H9 (cell line): ENCODE measurements around the gene HIC2. TPM values are rescaled to one million over a fixed set of nuclear protein-coding genes. Genes with fewer than 3 reads are reported as not detected.
"Not testable (repeated sequence)": the region's sequence is repeated elsewhere in the genome, so short reads cannot be mapped to it uniquely, and the experiment has no call there.

Experiments
- DNase-seq: peaks from one replicate; pipeline ENCODE4 v3.0.0-alpha.2; 2017
- H2AFZ ChIP-seq: one replicate; pipeline ENCODE4 v1.6.1; 2013; ENCODE audit warnings: mild to moderate bottlenecking, low read length, control low read depth, moderate library complexity
- H2AK5ac ChIP-seq: 2 replicates; pipeline ENCODE4 v1.6.1; 2013; ENCODE audit warnings: low read length, control low read depth, mixed read lengths; ENCODE audit not compliant: insufficient read length
- H2BK120ac ChIP-seq: one replicate; pipeline ENCODE4 v1.6.1; 2013; ENCODE audit warnings: low read depth, mild to moderate bottlenecking, low read length, control low read depth, inconsistent platforms; ENCODE audit not compliant: poor library complexity, severe bottlenecking
- H2BK12ac ChIP-seq: 2 replicates; pipeline ENCODE4 v1.6.1; 2013; ENCODE audit warnings: low read length, control low read depth, mixed read lengths, low read depth; ENCODE audit not compliant: insufficient read length
- H2BK15ac ChIP-seq: 2 replicates; pipeline ENCODE4 v1.6.1; 2013; ENCODE audit warnings: low read depth, low read length, control low read depth
- H2BK20ac ChIP-seq: one replicate; pipeline ENCODE4 v1.6.1; 2013; ENCODE audit warnings: low read depth, mild to moderate bottlenecking, low read length, control low read depth, inconsistent platforms; ENCODE audit not compliant: poor library complexity, severe bottlenecking
- H2BK5ac ChIP-seq: 2 replicates; pipeline ENCODE4 v1.6.1; 2013; ENCODE audit warnings: low read length, control low read depth, mixed read lengths; ENCODE audit not compliant: insufficient read length
- H3K14ac ChIP-seq: 2 replicates; pipeline ENCODE4 v1.6.1; 2013; ENCODE audit warnings: low read length, control low read depth; ENCODE audit not compliant: insufficient read depth
- H3K18ac ChIP-seq: 2 replicates; pipeline ENCODE4 v1.6.1; 2013; ENCODE audit warnings: low read depth, mild to moderate bottlenecking, mixed read lengths, low read length, control low read depth; ENCODE audit not compliant: insufficient read length
- H3K23ac ChIP-seq: 2 replicates; pipeline ENCODE4 v1.6.1; 2013; ENCODE audit warnings: low read length, control low read depth, mixed read lengths, low read depth; ENCODE audit not compliant: insufficient read length
- H3K23me2 ChIP-seq: 2 replicates; pipeline ENCODE4 v1.6.1; 2013; ENCODE audit warnings: low read depth, mild to moderate bottlenecking, mixed read lengths, low read length, control low read depth; ENCODE audit not compliant: insufficient read length, poor library complexity, severe bottlenecking
- H3K27ac ChIP-seq: 2 replicates; pipeline ENCODE4 v1.5.1; 2013; ENCODE audit warnings: low read length, control low read depth, mixed read lengths, low read depth; ENCODE audit not compliant: insufficient read length
- H3K27me3 ChIP-seq: 2 replicates; pipeline ENCODE4 v1.6.1; 2013; ENCODE audit warnings: low read length, control low read depth, inconsistent platforms; ENCODE audit not compliant: insufficient read depth
- H3K4ac ChIP-seq: 2 replicates; pipeline ENCODE4 v1.6.1; 2013; ENCODE audit warnings: low read depth, mild to moderate bottlenecking, control low read depth, inconsistent platforms, low read length, moderate library complexity
- H3K4me1 ChIP-seq: 2 replicates; pipeline ENCODE4 v1.6.1; 2013; ENCODE audit warnings: low read length, control low read depth, inconsistent platforms; ENCODE audit not compliant: insufficient read depth
- H3K4me2 ChIP-seq: 2 replicates; pipeline ENCODE4 v1.6.1; 2013; ENCODE audit warnings: low read length, control low read depth, mixed read lengths; ENCODE audit not compliant: insufficient read length, insufficient read depth
- H3K56ac ChIP-seq: 2 replicates; pipeline ENCODE4 v1.6.1; 2013; ENCODE audit warnings: low read depth, mild to moderate bottlenecking, mixed read lengths, low read length, control low read depth; ENCODE audit not compliant: insufficient read length
- H3K79me1 ChIP-seq: 2 replicates; pipeline ENCODE4 v1.6.1; 2013; ENCODE audit warnings: low read depth, mild to moderate bottlenecking, moderate library complexity, low read length, control low read depth, inconsistent platforms; ENCODE audit not compliant: insufficient read depth, poor library complexity, severe bottlenecking
- H3K79me2 ChIP-seq: 2 replicates; pipeline ENCODE4 v1.6.1; 2013; ENCODE audit warnings: low read length, control low read depth, inconsistent platforms; ENCODE audit not compliant: insufficient read depth
- H3K9ac ChIP-seq: 2 replicates; pipeline ENCODE4 v1.6.1; 2013; ENCODE audit warnings: low read length, control low read depth, mixed read lengths; ENCODE audit not compliant: insufficient read length; ENCODE audit errors: extremely low read depth
- H3K9me3 ChIP-seq: one replicate; pipeline ENCODE4 v1.6.1; 2013; ENCODE audit warnings: low read depth, low read length, inconsistent platforms; ENCODE audit not compliant: control insufficient read depth
- H3T11ph ChIP-seq: one replicate; pipeline ENCODE4 v1.6.1; 2013; ENCODE audit warnings: mild to moderate bottlenecking, low read length, control low read depth, inconsistent platforms
- H4K20me1 ChIP-seq: one replicate; pipeline ENCODE4 v1.6.1; 2013; ENCODE audit not compliant: control insufficient read depth, insufficient read length, insufficient read depth
- H4K5ac ChIP-seq: 2 replicates; pipeline ENCODE4 v1.6.1; 2013; ENCODE audit warnings: low read depth, mild to moderate bottlenecking, mixed read lengths, low read length, control low read depth; ENCODE audit not compliant: insufficient read length
- H4K8ac ChIP-seq: replicated peaks from 2 replicates; pipeline ENCODE4 v1.6.1; 2013; ENCODE audit warnings: low read length, control low read depth, mixed read lengths, low read depth; ENCODE audit not compliant: insufficient read length
- H4K91ac ChIP-seq: 2 replicates; pipeline ENCODE4 v1.6.1; 2013; ENCODE audit warnings: low read depth, mild to moderate bottlenecking, moderate library complexity, mixed read lengths, low read length, control low read depth; ENCODE audit not compliant: insufficient read length
- H3K27ac Mint-ChIP-seq, 3 experiments: 2 replicates in 2 of 3; 3 replicates in 1 of 3; pipeline ENCODE4 v1.8.0; 2020 to 2021; ENCODE audit warnings: mixed read lengths in 3 of 3, mild to moderate bottlenecking in 1 of 3, moderate library complexity in 1 of 3
- H3K27me3 Mint-ChIP-seq: 2 replicates; pipeline ENCODE4 v1.8.0; 2021; ENCODE audit warnings: low read depth, mild to moderate bottlenecking, moderate library complexity, mixed read lengths
- H3K36me3 Mint-ChIP-seq, 3 experiments: 2 replicates in 2 of 3; 3 replicates in 1 of 3; pipeline ENCODE4 v1.8.0; 2020 to 2021; ENCODE audit warnings: low read depth in 3 of 3, mixed read lengths in 3 of 3; ENCODE audit not compliant: insufficient read depth in 1 of 3
- H3K4me1 Mint-ChIP-seq, 2 experiments: 2 replicates each; pipeline ENCODE4 v1.8.0; 2020; ENCODE audit warnings: mixed read lengths in 2 of 2
- H3K4me3 Mint-ChIP-seq, 2 experiments: 2 replicates in 1 of 2; 3 replicates in 1 of 2; pipeline ENCODE4 v1.8.0; 2020 to 2021; ENCODE audit warnings: mild to moderate bottlenecking in 2 of 2, mixed read lengths in 2 of 2, moderate library complexity in 1 of 2
- H3K9me3 Mint-ChIP-seq, 2 experiments: 2 replicates in 1 of 2; 3 replicates in 1 of 2; pipeline ENCODE4 v1.8.0; 2020; ENCODE audit warnings: mild to moderate bottlenecking in 2 of 2, mixed read lengths in 2 of 2, moderate library complexity in 1 of 2
- WGBS: extraction: QIAGEN DNeasy Blood & Tissue Kit; methylation state at CpG from one replicate; pipeline ENCODE4 v1.1.7; 2013; ENCODE audit warnings: missing lambda C conversion rate, low lambda C conversion rate, mixed read lengths; ENCODE audit not compliant: insufficient read length; ENCODE audit errors: extremely low coverage; 5-methylcytosine and 5-hydroxymethylcytosine counted together
- total RNA-seq: library from RNA; stranded (reverse); gene quantifications from 2 replicates; pipeline ENCODE4 v1.2.1, GENCODE V29; 2021

HIC2 gene
- total RNA-seq, 1 experiment from 2014 or later, result 24.9 TPM

DNA sequence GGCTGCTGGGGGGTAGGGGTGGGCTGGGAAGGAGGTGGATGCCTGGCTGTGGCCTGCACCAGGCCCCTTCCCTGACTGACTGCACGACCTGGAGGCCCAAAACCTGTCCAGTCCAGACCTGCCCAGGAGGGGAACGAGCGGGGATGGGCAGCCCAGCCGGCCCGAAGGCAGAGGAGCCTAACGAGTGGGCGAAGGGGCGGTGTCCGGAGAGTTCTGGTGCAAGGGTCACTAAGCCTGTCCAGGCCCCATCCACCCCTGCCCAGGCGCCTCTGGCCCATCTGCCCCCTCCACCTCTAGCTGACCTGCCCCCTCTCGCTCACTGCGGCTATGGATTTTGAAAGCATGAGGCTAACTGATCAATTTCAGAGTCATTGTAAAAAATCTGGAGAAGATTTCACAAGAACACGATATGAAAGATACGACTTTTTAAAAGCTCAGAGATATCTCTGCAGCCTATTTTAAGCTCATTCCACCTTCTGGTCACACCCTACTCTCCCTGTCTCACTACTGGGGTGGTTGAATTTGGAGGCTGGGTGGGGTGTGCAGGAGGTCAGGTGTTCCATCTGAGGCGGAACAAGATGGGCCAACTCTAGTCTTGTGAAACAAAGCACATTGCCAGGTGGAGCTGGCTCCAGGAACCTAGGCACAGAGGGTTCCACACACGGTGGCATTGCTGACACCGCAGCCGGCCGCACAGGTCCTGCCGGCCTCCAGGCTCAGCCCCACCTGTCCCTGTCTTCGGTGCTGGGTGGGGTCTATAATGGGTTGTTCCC is 15.8 kb upstream of the HIC2 start:
- H3T11ph ChIP-seq, H3K23me2 ChIP-seq, H3K4me1 Mint-ChIP-seq, H3K27me3 Mint-ChIP-seq, H3K36me3 Mint-ChIP-seq, DNase-seq, H3K4me1 ChIP-seq, H4K8ac ChIP-seq, H3K4ac ChIP-seq, H3K23ac ChIP-seq, H4K91ac ChIP-seq, H4K20me1 ChIP-seq, H3K56ac ChIP-seq, H2BK15ac ChIP-seq, H3K79me1 ChIP-seq, H3K4me3 Mint-ChIP-seq, H4K5ac ChIP-seq, H2AFZ ChIP-seq, H3K79me2 ChIP-seq, H3K18ac ChIP-seq, H2BK20ac ChIP-seq, H3K14ac ChIP-seq, H2BK12ac ChIP-seq, H2AK5ac ChIP-seq, H3K27me3 ChIP-seq, H2BK120ac ChIP-seq, H3K4me2 ChIP-seq, H3K9me3 Mint-ChIP-seq, H3K27ac Mint-ChIP-seq, H3K9ac ChIP-seq, H3K9me3 ChIP-seq, H2BK5ac ChIP-seq, H3K27ac ChIP-seq: not testable (repeated sequence)
- no CpG with 5 or more reads among the region's 21 CpGs for WGBS

DNA sequence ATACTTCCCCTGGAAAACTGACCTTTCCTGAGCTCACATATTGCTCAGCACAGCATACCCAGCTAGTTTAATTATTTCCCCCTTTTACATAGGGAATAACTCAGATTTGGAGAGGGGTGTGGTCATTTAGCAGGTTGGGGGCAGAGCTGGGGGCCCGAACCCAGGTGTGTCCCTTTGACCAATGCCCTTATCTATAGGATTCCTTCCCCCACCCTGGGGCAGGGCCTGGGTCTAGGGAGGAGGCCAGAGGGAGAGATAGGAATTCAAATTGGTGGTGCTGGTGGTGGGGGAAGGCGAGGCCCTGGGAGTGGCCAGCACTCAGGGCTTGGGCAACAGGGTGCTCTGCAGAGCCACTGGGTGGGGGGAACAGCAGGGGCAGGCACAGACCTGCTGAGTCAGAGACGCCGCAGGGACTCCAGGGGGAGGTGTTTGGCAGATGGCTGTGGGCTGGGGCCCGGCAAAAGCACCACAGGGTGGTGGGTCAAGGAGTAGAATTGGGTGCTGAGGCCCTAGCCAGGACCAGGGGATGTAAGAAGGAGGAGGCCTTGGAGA is 14.3 kb upstream of the HIC2 start:
- not testable (repeated sequence) for H2BK20ac ChIP-seq, H4K20me1 ChIP-seq, H2AK5ac ChIP-seq, H3K36me3 Mint-ChIP-seq, H3T11ph ChIP-seq, H3K27ac ChIP-seq, H3K4me2 ChIP-seq, H3K18ac ChIP-seq, H2BK120ac ChIP-seq, H3K4me1 Mint-ChIP-seq, H3K23ac ChIP-seq, H4K91ac ChIP-seq, H3K56ac ChIP-seq, H3K9me3 ChIP-seq, H3K14ac ChIP-seq, H2BK5ac ChIP-seq, H3K9ac ChIP-seq, H2AFZ ChIP-seq, H3K79me1 ChIP-seq, H3K4me1 ChIP-seq, H3K27me3 Mint-ChIP-seq, DNase-seq, H3K27ac Mint-ChIP-seq, H3K4me3 Mint-ChIP-seq, H4K5ac ChIP-seq, H3K9me3 Mint-ChIP-seq, H3K4ac ChIP-seq, H3K23me2 ChIP-seq, H4K8ac ChIP-seq, H2BK12ac ChIP-seq, H3K27me3 ChIP-seq, H3K79me2 ChIP-seq, H2BK15ac ChIP-seq
- no CpG with 5 or more reads among the region's 5 CpGs for WGBS
